ENCODE results near the gene PAX5.

PAX5 gene

DNA sequence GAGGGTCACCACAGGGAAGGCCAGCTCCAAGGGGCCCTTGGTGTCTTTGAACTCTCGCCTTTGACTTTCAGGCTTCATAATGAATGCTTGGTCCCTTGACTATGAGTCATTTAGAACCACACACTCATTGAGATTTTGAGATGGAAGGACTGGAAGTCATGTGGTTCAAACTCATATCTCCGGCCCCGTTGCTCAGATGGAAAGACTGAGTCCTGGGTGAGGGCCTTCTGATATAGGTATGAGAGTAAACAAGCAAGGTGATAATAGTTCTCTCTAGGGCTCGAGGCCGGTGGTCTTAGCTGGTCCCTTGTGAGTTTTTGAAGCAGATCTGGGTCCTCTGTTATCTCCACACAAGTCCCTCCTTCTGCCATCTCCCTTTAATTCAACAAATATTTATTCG lies 210.6 kb downstream of the PAX5 start:
- no peak overlapping the region for H3K27ac ChIP-seq
- no peak for TF ChIP-seq ZFX (IDR thresholded peaks at IDR 0.05)
- TF ChIP-seq, protein P1, sequence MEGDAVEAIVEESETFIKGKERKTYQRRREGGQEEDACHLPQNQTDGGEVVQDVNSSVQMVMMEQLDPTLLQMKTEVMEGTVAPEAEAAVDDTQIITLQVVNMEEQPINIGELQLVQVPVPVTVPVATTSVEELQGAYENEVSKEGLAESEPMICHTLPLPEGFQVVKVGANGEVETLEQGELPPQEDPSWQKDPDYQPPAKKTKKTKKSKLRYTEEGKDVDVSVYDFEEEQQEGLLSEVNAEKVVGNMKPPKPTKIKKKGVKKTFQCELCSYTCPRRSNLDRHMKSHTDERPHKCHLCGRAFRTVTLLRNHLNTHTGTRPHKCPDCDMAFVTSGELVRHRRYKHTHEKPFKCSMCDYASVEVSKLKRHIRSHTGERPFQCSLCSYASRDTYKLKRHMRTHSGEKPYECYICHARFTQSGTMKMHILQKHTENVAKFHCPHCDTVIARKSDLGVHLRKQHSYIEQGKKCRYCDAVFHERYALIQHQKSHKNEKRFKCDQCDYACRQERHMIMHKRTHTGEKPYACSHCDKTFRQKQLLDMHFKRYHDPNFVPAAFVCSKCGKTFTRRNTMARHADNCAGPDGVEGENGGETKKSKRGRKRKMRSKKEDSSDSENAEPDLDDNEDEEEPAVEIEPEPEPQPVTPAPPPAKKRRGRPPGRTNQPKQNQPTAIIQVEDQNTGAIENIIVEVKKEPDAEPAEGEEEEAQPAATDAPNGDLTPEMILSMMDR (conservative IDR thresholded peaks at IDR 0.05), result no peak

DNA sequence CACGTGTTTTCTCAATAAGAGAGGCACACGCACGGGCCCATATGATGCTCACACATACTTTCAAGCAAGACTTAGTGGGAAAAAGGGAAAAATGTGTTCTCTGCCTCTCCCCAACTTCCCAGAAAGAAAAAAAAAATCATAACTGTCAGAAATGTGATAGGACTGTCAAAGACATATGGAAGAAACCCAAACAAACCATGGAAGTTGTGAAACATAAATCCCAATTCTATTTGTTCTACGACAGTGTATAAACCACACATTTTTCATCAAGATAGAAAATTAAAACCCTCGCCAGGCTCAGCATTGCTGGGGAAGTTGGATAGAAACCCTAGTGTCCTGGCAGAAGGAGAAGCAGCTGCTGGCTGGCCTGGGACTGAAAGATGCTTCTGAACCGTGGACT lies 211.9 kb downstream of the PAX5 start:
- no peak for TF ChIP-seq ZFX (IDR thresholded peaks at IDR 0.05)
- TF ChIP-seq, protein P1 (conservative IDR thresholded peaks at IDR 0.05), result no peak
- no peak overlapping the region for H3K27ac ChIP-seq

DNA sequence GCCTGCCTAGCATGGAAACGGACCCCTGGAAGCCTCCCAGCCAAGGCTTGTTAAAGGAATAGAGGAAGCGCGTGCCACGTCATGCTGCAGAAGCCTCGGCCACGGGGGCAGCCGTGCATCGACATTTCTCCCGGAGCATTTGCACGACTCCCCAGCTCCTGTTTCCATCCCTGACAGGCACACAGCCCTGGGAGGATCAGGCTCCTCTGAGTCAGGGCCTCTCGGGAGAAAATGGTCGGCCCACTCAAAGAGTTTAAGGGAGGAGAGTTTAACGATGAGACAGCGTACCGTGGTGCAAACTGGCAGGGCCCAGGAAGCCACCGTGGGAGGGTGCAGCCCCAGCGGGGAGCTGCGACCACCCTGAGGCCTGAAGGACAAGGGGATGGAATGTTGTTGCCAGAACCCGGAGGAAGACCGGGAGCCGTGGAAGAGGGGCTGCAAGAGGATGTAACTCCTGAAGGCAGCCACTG lies 213.6 kb downstream of the PAX5 start:
- TF ChIP-seq, protein P1 (conservative IDR thresholded peaks at IDR 0.05), result no peak
- no peak for TF ChIP-seq ZFX (IDR thresholded peaks at IDR 0.05)

DNA sequence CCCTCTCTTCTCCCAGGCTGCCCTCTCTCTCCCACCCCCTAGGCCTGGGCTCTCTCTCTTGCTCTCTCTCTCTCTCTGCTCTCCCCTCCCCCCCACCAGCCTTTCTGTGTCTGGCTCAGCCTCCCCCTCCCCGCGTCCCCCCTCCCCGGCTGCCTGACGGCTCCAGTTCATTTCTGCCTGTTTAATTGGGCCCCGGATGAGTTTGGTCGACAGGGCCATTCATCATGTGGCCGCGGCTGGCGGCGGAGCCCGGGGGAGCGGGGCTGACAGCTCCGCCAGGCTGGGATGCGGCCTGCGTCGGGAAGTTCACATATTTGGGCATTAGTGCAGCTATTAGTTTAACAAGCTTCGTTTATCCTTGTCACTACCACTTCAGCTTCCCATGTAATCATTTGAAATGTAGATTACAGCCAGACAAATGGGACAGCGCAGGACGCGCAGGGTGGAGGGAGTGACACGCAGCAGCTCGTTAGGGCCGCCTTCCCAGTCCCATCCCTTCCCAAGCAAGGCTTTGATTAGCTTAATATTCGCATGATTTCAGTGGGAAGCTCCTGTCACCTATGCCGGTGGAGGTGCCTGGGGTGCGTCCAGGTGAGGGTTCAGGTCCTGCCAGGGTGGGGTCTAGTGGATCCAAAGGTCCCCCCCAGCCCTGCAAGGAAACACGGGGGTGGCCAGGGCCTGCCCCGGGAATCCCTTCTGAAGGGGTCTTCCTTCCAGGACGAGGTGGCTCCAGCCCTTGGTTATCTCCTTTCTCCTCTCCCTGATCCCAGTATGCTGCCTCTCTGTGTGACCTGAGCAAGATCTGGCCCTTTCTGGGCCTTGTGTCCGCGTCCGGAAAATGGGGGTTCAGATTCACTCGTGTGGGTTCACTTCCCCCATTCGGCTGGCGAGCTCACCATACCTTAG lies 214.8 kb downstream of the PAX5 start:
- H3K27ac ChIP-seq, result no peak overlapping the region
- no peak for TF ChIP-seq ZFX (IDR thresholded peaks at IDR 0.05)
- TF ChIP-seq, protein P1 (conservative IDR thresholded peaks at IDR 0.05), result no peak

More for the DNA sequence above, 213.6 kb downstream of the PAX5 start:
- no peak overlapping the region for H3K27ac ChIP-seq

DNA sequence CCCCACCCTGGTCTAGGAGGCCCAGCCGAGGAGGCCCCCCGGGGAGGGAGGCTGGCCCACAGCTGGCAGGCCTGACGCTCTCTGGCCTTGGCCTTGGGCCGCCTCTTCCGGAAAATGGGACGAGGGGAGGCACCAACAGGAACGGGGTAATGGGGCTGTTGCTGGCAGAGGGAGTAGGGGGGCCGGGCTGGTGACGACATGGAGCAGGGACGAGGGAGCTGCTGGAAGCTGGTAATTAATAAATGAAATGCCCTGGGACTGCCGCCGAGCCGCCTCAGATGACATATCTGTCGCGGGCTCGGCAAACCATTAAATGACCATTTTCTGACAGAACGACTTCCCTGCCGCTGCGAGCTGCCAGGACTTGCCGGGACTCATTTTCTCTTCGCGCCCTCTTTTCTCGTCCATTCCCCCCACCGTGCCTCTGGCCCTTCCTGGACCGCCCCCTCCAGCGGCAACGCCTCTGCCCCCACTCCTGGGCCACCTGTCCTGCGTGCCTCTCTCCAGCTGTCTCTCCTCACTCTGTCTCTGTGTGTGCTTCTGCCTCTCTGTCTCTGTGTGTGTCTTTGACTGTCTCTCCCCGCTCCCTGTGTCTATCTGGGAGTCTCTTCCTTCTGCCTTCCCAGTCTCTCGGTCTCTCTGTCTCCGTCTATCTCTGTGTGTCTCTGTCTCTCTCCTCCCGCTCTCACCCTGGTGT lies 215.7 kb downstream of the PAX5 start:
- no peak overlapping the region for H3K27ac ChIP-seq
- TF ChIP-seq, protein P1 (conservative IDR thresholded peaks at IDR 0.05), result no peak
- TF ChIP-seq ZFX (IDR thresholded peaks at IDR 0.05), result no peak

DNA sequence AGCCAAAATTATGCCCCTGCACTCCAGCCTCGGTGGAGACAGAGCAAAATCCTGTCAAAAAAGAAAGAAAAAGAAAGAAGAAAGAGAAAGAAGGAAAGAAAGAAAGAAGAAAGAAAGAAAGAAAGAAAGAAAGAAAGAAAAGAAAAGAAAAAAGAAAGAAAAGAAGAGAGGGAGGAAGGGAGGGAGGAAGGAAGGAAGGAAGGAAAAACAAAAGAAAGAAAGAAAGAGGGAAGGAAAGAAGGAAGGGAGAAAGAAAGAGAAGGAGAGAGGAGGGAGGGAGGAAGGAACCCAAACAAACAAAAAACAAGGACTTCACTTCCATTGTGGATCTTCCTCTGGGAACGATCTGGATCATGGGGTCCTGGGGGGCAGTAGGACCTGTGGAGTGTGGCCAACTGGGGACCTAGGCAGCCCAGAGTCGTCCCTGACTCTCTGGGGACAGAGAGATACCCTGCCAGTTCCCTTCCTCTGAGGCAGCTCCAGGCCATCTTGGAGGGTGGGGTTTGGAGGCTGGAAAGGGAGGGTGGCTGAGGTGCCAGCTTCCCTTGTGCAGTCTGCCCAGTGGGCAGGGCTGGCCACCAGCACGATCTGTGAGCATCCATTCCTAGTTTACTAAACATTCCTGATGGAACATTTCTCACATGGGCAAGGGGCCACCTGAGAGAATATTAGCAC lies 216.8 kb downstream of the PAX5 start:
- TF ChIP-seq, protein P1 (conservative IDR thresholded peaks at IDR 0.05), result no peak
- no peak for TF ChIP-seq ZFX (IDR thresholded peaks at IDR 0.05)
- no peak overlapping the region for H3K27ac ChIP-seq
